Activated T-cell treated with anti-CD3 and anti-CD28 coated beads, Interleukin-2, amount 50 U/mL, for 4 hours (primary cell): ENCODE data around the gene AUTS2. TPM values are rescaled to one million over a fixed set of nuclear protein-coding genes. Genes with fewer than 3 reads are reported as not detected.

Source experiments
- ATAC-seq, 2 donors: fragments of 200-7000 bp; cut with Tn5 transposase; one replicate each; pipeline ENCODE4 v1.10.0; 2021
- DNase-seq: peaks from one replicate; pipeline ENCODE4 v3.0.0-alpha.2; 2020
- H3K27me3 Mint-ChIP-seq: one replicate; pipeline ENCODE4 v1.8.0; 2021; ENCODE audit warnings: low read depth, mixed read lengths
- H3K36me3 Mint-ChIP-seq: one replicate; pipeline ENCODE4 v1.8.0; 2022; ENCODE audit warnings: mixed read lengths; ENCODE audit not compliant: insufficient read depth
- H3K4me1 Mint-ChIP-seq: one replicate; pipeline ENCODE4 v1.8.0; 2021; ENCODE audit warnings: low read depth, mixed read lengths
- H3K4me3 Mint-ChIP-seq: one replicate; pipeline ENCODE4 v1.8.0; 2021; ENCODE audit warnings: mild to moderate bottlenecking, moderate library complexity, mixed read lengths
- H3K9me3 Mint-ChIP-seq: one replicate; pipeline ENCODE4 v1.8.0; 2021; ENCODE audit warnings: mixed read lengths
- total RNA-seq, 3 donors: library from RNA; stranded (reverse); gene quantifications; one replicate each; pipeline ENCODE4 v1.2.1, GENCODE V29; 2021

The AUTS2 gene
- total RNA-seq, 3 donors from 2014 or later: 1.4 to 4.4 (median 2.8) TPM

- Mint-ChIP-seq H3K4me1 (no peaks in the 10 kb centered on the region), H3K27me3 (peaks cover 12% of the 10 kb centered on the region), H3K36me3 (no peaks in the 10 kb centered on the region), H3K4me3 (no peak overlapping the region), H3K9me3 (peaks cover 6% of the 10 kb centered on the region)
- ATAC-seq (no peak), DNase-seq (no peak)
Measured at GRCh38 chr7:70838292-70838907, 1240.1 kb downstream of the AUTS2 start.
